BE2C (cell line): ENCODE data around the gene MB.
A peak's percentile ranks its signal among the peaks of the same experiment; 100 is the strongest.

ENCODE experiments used
- DNase-seq: peaks from one replicate; pipeline ENCODE4 v3.0.0-alpha.2; 2020
- H3K27me3 ChIP-seq: fragments of 250-450 bp; sonication (Bioruptor Pico); 2 replicates; pipeline ENCODE4 v1.5.1; 2020; ENCODE audit warnings: mild to moderate bottlenecking
- H3K36me3 ChIP-seq: fragments of 250-450 bp; sonication (Bioruptor Pico); 2 replicates; pipeline ENCODE4 v1.5.1; 2020; ENCODE audit warnings: mild to moderate bottlenecking
- H3K4me1 ChIP-seq: fragments of 250-450 bp; sonication (Bioruptor Pico); 2 replicates; pipeline ENCODE4 v1.5.1; 2020
- H3K4me3 ChIP-seq: 2 replicates; pipeline ENCODE4 v1.5.1; 2011; ENCODE audit warnings: low read depth, low read length
- H3K9me3 ChIP-seq: fragments of 250-450 bp; sonication (Bioruptor Pico); 2 replicates; pipeline ENCODE4 v1.5.1; 2020
- TF ChIP-seq, protein P1 (sequence below): IDR thresholded peaks from 2 replicates; pipeline ENCODE4 v1.5.1; 2012; ENCODE audit warnings: mild to moderate bottlenecking, low read depth, low read length

The MB gene

DNA sequence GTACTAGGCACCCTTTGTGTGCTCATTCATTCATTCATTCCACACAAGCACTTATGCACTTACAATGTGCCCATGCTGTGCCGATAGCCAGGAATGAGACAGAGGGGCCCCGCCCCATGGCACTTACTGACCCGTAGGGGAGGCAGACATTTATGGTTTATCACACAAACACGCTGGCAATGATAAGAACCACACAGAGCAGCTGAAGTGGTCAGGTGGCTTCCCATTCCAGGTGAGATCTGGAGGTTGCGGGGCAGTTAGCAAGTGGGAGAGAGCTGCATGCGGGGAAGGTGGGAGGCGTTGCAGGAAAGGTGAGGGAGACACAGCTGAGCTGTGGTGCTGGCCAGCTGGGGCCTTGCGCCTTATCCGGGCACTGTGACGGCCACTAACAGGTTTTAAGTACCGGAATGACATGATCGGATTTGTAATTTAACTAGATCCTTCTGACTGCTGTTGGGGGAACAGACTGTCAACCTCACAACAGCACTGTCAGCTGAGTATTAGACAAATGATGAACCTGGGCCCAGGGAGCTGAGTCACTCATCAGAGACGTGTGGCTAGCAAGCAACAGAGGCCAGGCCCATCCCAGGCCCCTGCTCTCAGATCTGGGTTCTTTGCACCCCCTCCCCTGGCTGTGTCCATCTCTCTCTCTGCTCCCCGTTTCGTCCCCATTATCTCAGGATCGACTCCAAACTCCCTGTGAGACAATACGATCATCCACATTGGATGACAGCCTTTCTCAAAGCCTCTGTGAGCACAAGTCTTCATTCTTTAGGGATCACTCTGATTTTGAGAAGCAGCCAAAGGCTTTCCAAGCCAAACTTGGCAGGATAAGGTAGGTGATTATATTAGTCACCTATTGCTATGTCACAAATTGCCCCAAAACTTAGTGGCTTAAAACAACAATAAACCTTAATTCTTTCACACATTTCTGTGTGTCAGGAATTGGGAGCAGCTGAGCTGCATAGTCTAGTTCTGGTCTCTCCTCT lies 48.1 kb downstream of the MB start:
- Histone ChIP-seq H3K27me3 (no peaks in the 10 kb centered on the region), H3K36me3 (no peaks in the 10 kb centered on the region), H3K9me3 (no peaks in the 10 kb centered on the region), H3K4me3 (no peak overlapping the region), H3K4me1 (no peaks in the 10 kb centered on the region; the same call in none of the 2 replicates)
- TF ChIP-seq, protein P1, sequence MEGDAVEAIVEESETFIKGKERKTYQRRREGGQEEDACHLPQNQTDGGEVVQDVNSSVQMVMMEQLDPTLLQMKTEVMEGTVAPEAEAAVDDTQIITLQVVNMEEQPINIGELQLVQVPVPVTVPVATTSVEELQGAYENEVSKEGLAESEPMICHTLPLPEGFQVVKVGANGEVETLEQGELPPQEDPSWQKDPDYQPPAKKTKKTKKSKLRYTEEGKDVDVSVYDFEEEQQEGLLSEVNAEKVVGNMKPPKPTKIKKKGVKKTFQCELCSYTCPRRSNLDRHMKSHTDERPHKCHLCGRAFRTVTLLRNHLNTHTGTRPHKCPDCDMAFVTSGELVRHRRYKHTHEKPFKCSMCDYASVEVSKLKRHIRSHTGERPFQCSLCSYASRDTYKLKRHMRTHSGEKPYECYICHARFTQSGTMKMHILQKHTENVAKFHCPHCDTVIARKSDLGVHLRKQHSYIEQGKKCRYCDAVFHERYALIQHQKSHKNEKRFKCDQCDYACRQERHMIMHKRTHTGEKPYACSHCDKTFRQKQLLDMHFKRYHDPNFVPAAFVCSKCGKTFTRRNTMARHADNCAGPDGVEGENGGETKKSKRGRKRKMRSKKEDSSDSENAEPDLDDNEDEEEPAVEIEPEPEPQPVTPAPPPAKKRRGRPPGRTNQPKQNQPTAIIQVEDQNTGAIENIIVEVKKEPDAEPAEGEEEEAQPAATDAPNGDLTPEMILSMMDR, result no peak
- no peak for DNase-seq

DNA sequence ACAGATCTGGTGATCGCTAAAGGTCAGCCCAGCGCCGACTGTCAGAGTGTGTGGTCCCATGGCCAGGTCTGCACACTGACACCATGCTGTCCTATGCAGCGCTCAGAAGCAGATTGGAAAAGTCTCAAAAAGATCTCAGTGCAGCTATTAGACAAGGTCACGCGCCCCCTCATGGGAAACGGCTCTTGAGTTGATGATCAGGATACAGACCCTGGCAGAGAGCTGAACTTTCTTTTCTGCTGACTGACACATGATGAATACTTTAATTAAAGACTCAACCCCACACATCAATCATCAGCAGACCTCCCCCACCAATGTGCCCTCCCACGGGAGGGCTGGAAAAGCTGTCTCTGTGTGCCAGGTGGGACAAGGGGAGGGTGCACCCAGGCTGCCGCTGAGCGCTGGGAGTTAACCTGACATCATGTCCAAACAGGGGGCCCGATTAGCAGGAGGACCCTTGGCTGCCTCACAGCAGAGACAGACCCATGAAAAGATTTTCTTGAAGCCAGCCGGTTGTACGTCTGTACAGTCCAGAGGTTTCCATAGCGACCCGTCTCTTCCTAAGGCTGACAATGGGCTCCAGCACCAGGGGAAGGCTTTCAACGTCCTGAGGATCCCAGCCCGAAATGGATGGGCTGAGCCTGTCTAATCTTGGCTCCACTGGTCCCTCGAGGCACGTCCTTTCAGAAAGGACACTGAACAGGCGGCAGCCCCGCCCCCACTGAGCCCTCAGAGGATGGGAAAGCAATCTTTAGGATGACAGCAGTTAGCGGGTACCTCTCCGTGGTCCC lies 49.6 kb downstream of the MB start:
- no peaks in the 10 kb centered on the region; the same call in none of the 2 replicates for H3K4me1 ChIP-seq
- TF ChIP-seq, protein P1, result no peak
- H3K9me3 ChIP-seq, result no peaks in the 10 kb centered on the region
- H3K27me3 ChIP-seq, result no peaks in the 10 kb centered on the region
- no peaks in the 10 kb centered on the region for H3K36me3 ChIP-seq
- peak; percentile 46 for DNase-seq
- H3K4me3 ChIP-seq, result peak overlapping the region; percentile 19; the same call in 1 of the 2 replicates

DNA sequence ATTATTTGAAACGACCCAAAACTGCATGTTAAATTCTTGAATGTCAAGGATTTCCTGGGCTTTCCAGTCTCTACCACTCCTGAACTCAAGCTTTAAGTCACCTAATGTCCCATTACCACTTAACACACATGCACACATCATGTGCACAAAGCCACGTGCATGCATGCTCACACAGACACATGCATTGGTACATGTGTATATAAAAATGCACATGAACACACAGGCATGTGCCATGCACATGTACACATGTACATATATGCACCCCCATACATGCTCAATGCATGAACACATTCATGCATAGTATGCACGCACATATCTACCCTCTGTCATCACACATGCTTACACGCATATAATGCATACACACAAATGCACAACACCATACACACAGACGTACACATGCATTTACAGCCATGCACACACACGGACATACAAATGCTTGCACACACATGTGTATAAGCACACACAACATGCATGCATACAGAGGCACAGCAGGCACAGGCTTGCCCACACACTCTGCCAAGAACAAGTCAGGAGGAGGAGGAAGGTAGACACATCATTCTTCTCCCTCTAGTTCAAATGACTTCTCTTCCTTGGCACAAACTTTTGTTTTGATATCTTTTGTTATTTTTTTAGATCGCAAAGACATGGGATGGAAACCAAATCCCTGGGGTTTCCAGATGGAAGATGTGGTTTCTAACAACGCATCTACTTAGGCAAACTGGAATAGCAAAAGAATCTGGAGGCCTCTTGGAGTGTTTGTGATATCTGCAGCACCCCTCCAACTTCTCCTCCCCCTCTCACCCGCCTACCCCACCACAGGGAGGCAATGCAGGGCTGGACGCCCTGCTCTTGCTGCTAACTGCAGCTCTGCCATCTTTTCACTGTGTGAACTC lies 51.9 kb downstream of the MB start:
- no peak for DNase-seq
- TF ChIP-seq, protein P1, result no peak
- no peak overlapping the region for H3K4me3 ChIP-seq
- no peaks in the 10 kb centered on the region for H3K9me3 ChIP-seq
- no peaks in the 10 kb centered on the region for H3K27me3 ChIP-seq
- no peaks in the 10 kb centered on the region for H3K36me3 ChIP-seq
- H3K4me1 ChIP-seq, result no peaks in the 10 kb centered on the region; the same call in none of the 2 replicates

DNA sequence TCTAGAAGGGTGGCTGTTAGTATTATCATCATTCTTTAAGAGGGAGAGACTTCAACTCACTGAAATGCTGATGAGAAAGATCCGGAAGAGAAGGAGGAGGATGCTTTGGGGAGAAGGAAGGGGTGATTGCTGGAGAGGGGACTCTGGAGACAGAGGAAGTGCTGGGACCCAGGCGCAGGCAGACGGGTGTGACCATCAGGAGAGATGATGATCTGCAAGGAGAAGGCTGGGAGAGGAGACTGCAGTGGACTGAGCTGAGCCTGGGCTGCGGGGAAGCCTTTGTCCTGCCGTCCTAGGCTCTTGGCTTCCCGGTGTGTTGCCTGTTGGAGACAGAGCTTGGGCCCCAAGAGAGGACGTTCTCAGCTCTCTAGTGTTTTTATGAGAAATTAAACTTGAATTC lies 53.9 kb downstream of the MB start:
- TF ChIP-seq, protein P1, result no peak
- no peak overlapping the region for H3K4me3 ChIP-seq
- no peak for DNase-seq
- no peaks in the 10 kb centered on the region for H3K9me3 ChIP-seq
- no peaks in the 10 kb centered on the region for H3K36me3 ChIP-seq
- H3K4me1 ChIP-seq, result no peaks in the 10 kb centered on the region; the same call in none of the 2 replicates
- H3K27me3 ChIP-seq, result no peaks in the 10 kb centered on the region

DNA sequence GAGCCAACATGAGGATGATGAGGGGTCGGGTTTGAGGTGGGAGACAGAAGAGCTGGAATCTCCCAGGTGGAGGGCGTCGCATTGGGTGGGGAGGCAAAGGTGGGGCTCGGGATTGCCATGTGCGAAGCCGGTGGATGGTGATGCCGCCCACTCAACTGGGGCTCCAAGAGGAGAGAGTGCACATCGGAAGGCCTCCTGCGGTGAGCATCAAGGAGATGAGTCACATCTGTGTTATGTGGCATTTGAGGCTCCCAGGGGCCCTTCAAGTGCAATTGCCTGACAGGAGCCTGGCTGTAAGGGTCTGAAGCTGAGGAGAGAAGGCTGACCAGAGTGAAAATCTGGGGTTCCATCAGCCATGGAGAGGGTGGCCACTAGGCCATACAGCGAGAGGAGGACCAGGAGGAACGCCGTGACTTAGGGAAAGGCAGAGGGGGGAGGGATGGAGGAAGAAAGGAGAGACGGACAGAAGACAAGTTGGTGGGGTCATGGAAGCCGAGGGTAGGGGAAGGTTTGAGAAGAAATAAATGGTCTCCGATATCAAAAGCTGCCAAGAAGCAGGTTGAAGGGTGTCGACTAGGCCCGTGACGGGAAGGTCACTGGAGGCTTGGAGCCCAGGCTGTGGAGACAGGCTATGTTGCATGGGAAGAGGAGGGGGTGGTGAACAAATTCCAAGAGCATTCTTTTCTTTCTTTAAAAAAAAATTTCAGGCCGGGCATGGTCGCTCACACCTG lies 55.2 kb downstream of the MB start:
- no peaks in the 10 kb centered on the region for H3K36me3 ChIP-seq
- DNase-seq, result no peak

More for the DNA sequence above, 55.2 kb downstream of the MB start:
- Histone ChIP-seq H3K4me1 (no peaks in the 10 kb centered on the region; the same call in 1 of the 2 replicates), H3K4me3 (no peak overlapping the region), H3K9me3 (no peaks in the 10 kb centered on the region), H3K27me3 (no peaks in the 10 kb centered on the region)
- TF ChIP-seq, protein P1, result no peak
